ENCODE measurements around the gene ACE2.

Gene ACE2

DNA sequence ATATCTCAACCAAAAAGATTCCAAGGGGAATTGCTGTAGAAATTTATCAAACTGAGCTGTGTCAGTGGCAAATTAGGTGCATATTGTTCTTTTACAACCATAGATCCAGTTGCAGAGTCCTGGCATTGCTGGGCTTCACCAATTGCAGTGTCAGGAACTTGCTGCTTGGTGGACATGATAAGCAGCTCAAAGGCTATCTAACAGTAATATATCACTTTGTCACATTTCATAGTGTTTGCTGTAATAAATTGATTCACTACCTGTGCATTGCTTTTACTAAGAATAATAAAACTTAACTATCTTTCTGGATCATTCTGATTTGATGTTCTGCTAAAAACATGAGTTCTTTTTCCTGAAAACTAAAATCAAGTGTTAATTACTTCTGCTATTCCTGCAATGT lies 30.9 kb upstream of the ACE2 start:
- no peak for TF ChIP-seq CTCF (IDR thresholded peaks at IDR 0.05; ENCODE audit: control insufficient read depth, insufficient read depth, low read depth, low read length, missing control alignments)
- no peak overlapping the region for H3K4me3 ChIP-seq (ENCODE audit: control insufficient read depth, low read depth, low read length)
- DNase-seq (ENCODE audit: low read depth), result no peak

DNA sequence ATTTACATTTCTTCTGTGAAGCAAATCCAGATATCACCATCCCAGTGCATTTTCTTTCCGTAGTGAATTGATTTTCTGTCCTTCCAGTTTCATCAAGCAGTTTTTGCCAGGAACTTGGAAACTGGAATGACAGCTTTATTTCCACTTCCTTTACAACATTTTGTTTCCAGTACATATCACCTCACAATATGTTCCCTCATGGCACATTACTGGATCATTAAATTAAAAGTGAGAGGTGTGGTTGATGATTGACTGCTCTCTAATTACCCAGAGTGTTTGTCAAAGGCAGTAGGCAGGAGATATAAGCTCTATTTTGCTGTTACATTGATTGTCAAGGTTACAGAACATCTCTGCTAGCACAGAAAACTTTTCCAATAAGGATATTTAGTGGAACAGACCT lies 22.3 kb upstream of the ACE2 start:
- no peak for TF ChIP-seq CTCF (IDR thresholded peaks at IDR 0.05; ENCODE audit: control insufficient read depth, insufficient read depth, low read depth, low read length, missing control alignments)
- DNase-seq (ENCODE audit: low read depth), result no peak

GRCh38 chrX:15619053-15619755 lies 18.4 kb upstream of the ACE2 start:
- H3K4me3 ChIP-seq (ENCODE audit: control insufficient read depth, low read depth, low read length), result no peak overlapping the region
- no peak for DNase-seq (ENCODE audit: low read depth)
- no peak for TF ChIP-seq CTCF (IDR thresholded peaks at IDR 0.05; ENCODE audit: control insufficient read depth, insufficient read depth, low read depth, low read length, missing control alignments)

More for the DNA sequence above, 22.3 kb upstream of the ACE2 start:
- H3K4me3 ChIP-seq (ENCODE audit: control insufficient read depth, low read depth, low read length), result no peak overlapping the region

GRCh38 chrX:15617111-15617510 lies 16.4 kb upstream of the ACE2 start:
- no peak overlapping the region for H3K4me3 ChIP-seq (ENCODE audit: control insufficient read depth, low read depth, low read length)
- no peak for DNase-seq (ENCODE audit: low read depth)
- TF ChIP-seq CTCF (IDR thresholded peaks at IDR 0.05; ENCODE audit: control insufficient read depth, insufficient read depth, low read depth, low read length, missing control alignments), result no peak

DNA sequence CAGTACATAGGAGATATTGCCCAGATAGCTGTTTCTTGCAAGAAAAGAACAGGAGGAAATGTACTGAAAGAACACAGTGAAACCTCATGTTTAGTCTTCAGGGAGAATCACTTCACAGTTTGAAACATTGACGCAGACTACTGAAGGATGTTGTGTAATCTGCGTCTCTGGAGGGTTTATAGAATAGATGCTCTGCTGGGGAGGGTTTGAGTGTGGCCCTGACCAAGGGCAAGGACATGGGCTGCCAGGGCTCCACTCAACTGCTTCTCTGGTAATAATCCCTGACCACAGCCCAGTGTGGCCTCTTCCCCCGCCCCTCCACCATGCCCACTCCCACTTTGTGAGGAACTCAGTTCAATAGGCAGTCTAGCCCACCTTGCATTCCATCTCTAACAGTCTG lies 15.8 kb upstream of the ACE2 start:
- DNase-seq (ENCODE audit: low read depth), result no peak
- no peak overlapping the region for H3K4me3 ChIP-seq (ENCODE audit: control insufficient read depth, low read depth, low read length)
- TF ChIP-seq CTCF (IDR thresholded peaks at IDR 0.05; ENCODE audit: control insufficient read depth, insufficient read depth, low read depth, low read length, missing control alignments), result no peak

- no peak overlapping the region for H3K4me3 ChIP-seq (ENCODE audit: control insufficient read depth, low read depth, low read length)
- DNase-seq (ENCODE audit: low read depth), result no peak
- no peak for TF ChIP-seq CTCF (IDR thresholded peaks at IDR 0.05; ENCODE audit: control insufficient read depth, insufficient read depth, low read depth, low read length, missing control alignments)
Observed at GRCh38 chrX:15607067-15607466, 6.3 kb upstream of the ACE2 start.
